Erythroblast (primary cell): ENCODE measurements around the gene PXMP4.

Source experiments
- GATA1 ChIP-seq: IDR thresholded peaks from 2 replicates; pipeline ENCODE4 v1.6.1; 2011; ENCODE audit warnings: low read depth, mild to moderate bottlenecking, control low read depth, low read length, moderate library complexity
- POLR2A ChIP-seq: IDR thresholded peaks from 2 replicates; pipeline ENCODE4 v1.6.1; 2011; ENCODE audit warnings: mild to moderate bottlenecking, low read length

DNA sequence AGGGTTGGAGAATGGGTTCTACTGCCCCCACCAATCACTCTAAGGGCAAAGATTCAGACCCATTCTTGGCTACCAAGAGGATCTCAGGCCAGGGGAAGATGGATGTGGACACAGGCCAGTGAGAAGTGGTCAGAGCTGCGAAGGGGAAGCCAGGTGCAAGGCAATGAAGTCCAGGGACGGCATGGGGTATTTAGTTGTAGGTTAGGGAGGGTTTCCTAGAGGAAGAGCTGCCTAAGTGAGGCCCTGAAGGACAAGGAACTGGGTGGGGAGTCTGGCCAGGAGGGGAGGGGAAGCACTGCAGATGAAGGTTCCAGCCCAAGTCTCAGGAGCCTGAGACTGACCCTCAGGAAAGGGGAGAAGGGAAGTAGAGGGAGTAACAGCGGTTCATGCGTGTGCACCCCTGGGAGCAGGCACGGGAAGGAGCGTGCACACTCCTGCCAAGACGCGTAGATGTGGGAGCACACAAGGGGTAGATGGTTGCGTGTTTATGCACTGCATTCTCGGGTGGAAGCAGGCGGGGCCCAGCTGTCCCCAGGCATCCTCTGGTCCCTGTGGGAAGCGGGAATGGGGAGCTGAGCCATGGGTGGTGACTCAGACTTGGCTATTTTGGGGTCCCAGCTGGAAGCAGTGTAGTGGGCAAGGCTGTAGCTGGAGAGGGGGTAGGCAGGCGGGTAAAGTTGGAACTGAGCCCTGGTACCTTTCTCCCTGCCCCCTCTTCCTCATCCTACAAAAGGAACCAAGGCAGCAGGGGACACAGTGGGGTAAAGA lies 50.1 kb downstream of the PXMP4 start:
- no peak for TF ChIP-seq POLR2A
- no peak for TF ChIP-seq GATA1
